IMR-90 (cell line): ENCODE results near the gene SLC3A2. TPM values are rescaled to one million over a fixed set of nuclear protein-coding genes. Genes with fewer than 3 reads are reported as not detected.
"Not testable (repeated sequence)": the region's sequence is repeated elsewhere in the genome, so short reads cannot be mapped to it uniquely, and the experiment has no call there.

Source experiments
- ATAC-seq: fragments of 200-7000 bp; cut with Tn5 transposase; 2 replicates; pipeline ENCODE4 v1.9.1; 2020; ENCODE audit warnings: low read depth, mild to moderate bottlenecking, moderate library complexity
- BruUV-seq: library from RNA; stranded (reverse); fragments of 400-500 nt; replicated peaks from 2 replicates; lab custom pipeline; 2021; lab: Mats Ljungman, UMichigan
- CTCF ChIA-PET: fragments of 300-600 bp; formaldehyde crosslinking; extraction: SDS; loops from one replicate; lab custom pipeline; 2021; ENCODE audit warnings: antibody characterized with exemption; lab: Yijun Ruan, JAX
- POLR2A ChIA-PET: fragments of 300-600 bp; sonication (Branson Sonifier 250); formaldehyde crosslinking; loops from one replicate; lab custom pipeline; 2022; ENCODE audit warnings: antibody characterized with exemption; ENCODE audit not compliant: unreplicated experiment; lab: Charles Lee
- DNase-seq: peaks from one replicate; pipeline ENCODE4 v3.0.0; 2013
- H2AFZ ChIP-seq: replicated peaks from 2 replicates; pipeline ENCODE3; 2013; ENCODE audit warnings: low read length, mild to moderate bottlenecking; ENCODE audit not compliant: poor library complexity
- H2AK5ac ChIP-seq: 2 replicates; pipeline ENCODE4 v1.6.1; 2013; ENCODE audit warnings: low read depth, low read length, inconsistent platforms
- H2AK9ac ChIP-seq: replicated peaks from 2 replicates; pipeline ENCODE3; 2013; ENCODE audit warnings: mild to moderate bottlenecking, low read depth, low read length, moderate library complexity; ENCODE audit not compliant: poor library complexity
- H2BK120ac ChIP-seq: 2 replicates; pipeline ENCODE4 v1.6.1; 2013; ENCODE audit warnings: low read depth, low read length, inconsistent platforms
- H2BK15ac ChIP-seq: 3 replicates; pipeline ENCODE4 v1.6.1; 2013; ENCODE audit warnings: low read depth, low read length, inconsistent platforms
- H2BK20ac ChIP-seq: 2 replicates; pipeline ENCODE4 v1.6.1; 2013; ENCODE audit warnings: low read depth, mild to moderate bottlenecking, inconsistent platforms, low read length, moderate library complexity
- H2BK5ac ChIP-seq: 2 replicates; pipeline ENCODE4 v1.6.1; 2013; ENCODE audit warnings: mild to moderate bottlenecking, low read depth, low read length, inconsistent platforms; ENCODE audit not compliant: poor library complexity, severe bottlenecking
- H3K14ac ChIP-seq: replicated peaks from 2 replicates; pipeline ENCODE4 v1.6.1; 2013; ENCODE audit warnings: low read depth, low read length, inconsistent platforms
- H3K18ac ChIP-seq: 2 replicates; pipeline ENCODE4 v1.6.1; 2013; ENCODE audit warnings: low read depth, low read length, control low read depth
- H3K23ac ChIP-seq: 2 replicates; pipeline ENCODE4 v1.6.1; 2013; ENCODE audit warnings: low read depth, low read length, inconsistent platforms
- H3K27ac ChIP-seq: 2 replicates; pipeline ENCODE4 v1.5.1; 2013; ENCODE audit warnings: mild to moderate bottlenecking, control low read depth, low read length; ENCODE audit not compliant: insufficient read depth
- H3K27me3 ChIP-seq: 2 replicates; pipeline ENCODE4 v1.6.1; 2013; ENCODE audit warnings: low read length; ENCODE audit not compliant: control insufficient read depth, insufficient read depth
- H3K36me3 ChIP-seq: 2 replicates; pipeline ENCODE4 v1.6.1; 2013; ENCODE audit warnings: low read length, mixed read lengths; ENCODE audit not compliant: control insufficient read depth, insufficient read depth
- H3K4ac ChIP-seq: 2 replicates; pipeline ENCODE4 v1.6.1; 2013; ENCODE audit warnings: low read depth, low read length, inconsistent platforms
- H3K4me1 ChIP-seq: 2 replicates; pipeline ENCODE4 v1.6.1; 2013; ENCODE audit warnings: low read length, mixed read lengths; ENCODE audit not compliant: control insufficient read depth, insufficient read depth
- H3K4me2 ChIP-seq: 2 replicates; pipeline ENCODE4 v1.6.1; 2013; ENCODE audit warnings: low read depth, mild to moderate bottlenecking, control low read depth, low read length, moderate library complexity
- H3K4me3 ChIP-seq: 2 replicates; pipeline ENCODE4 v1.5.1; 2013; ENCODE audit warnings: low read depth, mild to moderate bottlenecking, control low read depth, low read length, moderate library complexity; ENCODE audit not compliant: insufficient read depth
- H3K56ac ChIP-seq: 2 replicates; pipeline ENCODE4 v1.6.1; 2013; ENCODE audit warnings: low read length, inconsistent platforms; ENCODE audit not compliant: insufficient read depth; ENCODE audit errors: extremely low read depth
- H3K79me1 ChIP-seq, 2 experiments: 2 replicates each; pipeline ENCODE4 v1.6.1; 2013; ENCODE audit warnings: low read length in 2 of 2, inconsistent platforms in 1 of 2, low read depth in 1 of 2
- H3K9ac ChIP-seq: 2 replicates; pipeline ENCODE4 v1.6.1; 2013; ENCODE audit warnings: low read depth, low read length, control low read depth
- H3K9me1 ChIP-seq: 2 replicates; pipeline ENCODE4 v1.6.1; 2013; ENCODE audit warnings: low read length, inconsistent platforms; ENCODE audit not compliant: insufficient read depth
- H3K9me3 ChIP-seq: 2 replicates; pipeline ENCODE4 v1.6.1; 2013; ENCODE audit warnings: low read length; ENCODE audit not compliant: control insufficient read depth, insufficient read depth
- H4K20me1 ChIP-seq: 2 replicates; pipeline ENCODE4 v1.6.1; 2013; ENCODE audit warnings: low read length, inconsistent platforms; ENCODE audit not compliant: insufficient read depth
- H4K5ac ChIP-seq: 2 replicates; pipeline ENCODE4 v1.6.1; 2013; ENCODE audit warnings: mild to moderate bottlenecking, low read depth, low read length, control low read depth
- H4K8ac ChIP-seq, 2 experiments: 2 replicates each; pipeline ENCODE4 v1.6.1; 2013; ENCODE audit warnings: low read depth in 2 of 2, low read length in 2 of 2, control low read depth in 1 of 2, inconsistent platforms in 1 of 2
- H4K91ac ChIP-seq: 2 replicates; pipeline ENCODE4 v1.6.1; 2013; ENCODE audit warnings: low read depth, low read length, inconsistent platforms; ENCODE audit not compliant: insufficient read depth
- WGBS, 2 experiments: methylation state at CpG; one replicate each; pipeline versions ENCODE4 v1.1.5 to v1.1.7; 2013; ENCODE audit warnings: missing lambda C conversion rate in 2 of 2; ENCODE audit not compliant: insufficient read length in 1 of 2; ENCODE audit errors: extremely low coverage in 2 of 2; 5-methylcytosine and 5-hydroxymethylcytosine counted together
- dilution Hi-C: fragments of 300-500 bp; cut with HindIII; formaldehyde crosslinking; loops from one replicate; pipeline ENCODE4 v1.14.3; 2018; ENCODE audit warnings: low sequenced_read_pairs; ENCODE audit not compliant: unreplicated experiment
- in situ Hi-C: fragments of 300-500 bp; cut with MboI; formaldehyde crosslinking; loops from 3 replicates; pipeline ENCODE4 v1.14.3; 2019; ENCODE audit warnings: low sequenced_read_pairs, inconsistent platforms, mixed read lengths
- intact Hi-C: fragments of 100-400 bp; cut with micrococcal nuclease; formaldehyde crosslinking; loops from 2 replicates; pipeline ENCODE4 v1.10.0; 2022
- microRNA-seq, 2 experiments: library from miRNA; stranded (forward) in 1 of 2; unstranded in 1 of 2; fragments of 10-50 nt in 1 of 2; fragments of <30 nt in 1 of 2; gene quantifications in 1 of 2; microRNA quantifications in 1 of 2; one replicate each; pipeline versions ENCODE3 to v1.1.0; 2013 to 2020; ENCODE audit not compliant: insufficient read depth in 1 of 2, insufficient read length in 1 of 2, unreplicated experiment in 1 of 2
- polyA plus RNA-seq, 3 experiments: library from polyadenylated mRNA; depleted of rRNA; stranded (reverse); fragments of >200 nt; gene quantifications; 2 replicates each; pipeline ENCODE4 v1.2.3, GENCODE V29; 2012; ENCODE audit warnings: low replicate concordance in 1 of 3
- small RNA-seq, 5 experiments: library from RNA; depleted of rRNA; stranded (forward); fragments of <200 nt; gene quantifications; one replicate each; pipeline ENCODE3, GENCODE V24; 2012
- total RNA-seq: library from RNA; depleted of rRNA; stranded (reverse); fragments of >200 nt; gene quantifications from 2 replicates; pipeline ENCODE4 v1.2.3, GENCODE V29; 2012; rRNA removed

SLC3A2 gene
- total and polyA plus RNA-seq, 2 of the 4 experiments (the other 2 are of a cell fraction): 140 to 239 TPM

- H2BK20ac ChIP-seq, H3K27ac ChIP-seq, H2BK15ac ChIP-seq, dilution Hi-C loops, BruUV-seq, H3K79me1 ChIP-seq, H3K27me3 ChIP-seq, H4K20me1 ChIP-seq, H2AFZ ChIP-seq, H3K14ac ChIP-seq, POLR2A ChIA-PET, H3K9ac ChIP-seq, H4K5ac ChIP-seq, H2AK9ac ChIP-seq, H3K36me3 ChIP-seq, DNase-seq, H3K4me3 ChIP-seq, H2BK120ac ChIP-seq, H4K91ac ChIP-seq, H3K18ac ChIP-seq, H3K4me1 ChIP-seq, H2AK5ac ChIP-seq, H3K4me2 ChIP-seq, H3K9me3 ChIP-seq, H2BK5ac ChIP-seq, H3K4ac ChIP-seq, H3K23ac ChIP-seq, H4K8ac ChIP-seq, H3K56ac ChIP-seq, ATAC-seq, H3K9me1 ChIP-seq, intact Hi-C loops, in situ Hi-C loops: not testable (repeated sequence)
- CTCF ChIA-PET: interaction anchor here (0.6 kb wide), 1 partner anchor 31 kb away, joined by 3 read pairs; no protein-coding TSS in a partner anchor
- 0% methylated on average over 1 of the region's 2 CpGs; no CpG with 5 or more reads in 1 of the 2 experiments for WGBS, 2 experiments
These were observed 56.8 kb downstream of the SLC3A2 start for GRCh38 chr11:62937528-62937927.

Small RNAs within 50 kb of the gene (microRNA-seq; reads per million reads assigned to microRNA genes)
- gene RF00099 (ENCODE audit: insufficient read depth, insufficient read length): not detected
- not detected for gene RN7SL259P (ENCODE audit: insufficient read depth, insufficient read length)
- not detected for gene SNORD22 (ENCODE audit: insufficient read depth, insufficient read length)
- gene SNORD26 (ENCODE audit: insufficient read depth, insufficient read length): not detected
- not detected for gene SNORD27 (ENCODE audit: insufficient read depth, insufficient read length)
- gene SNORD28 (ENCODE audit: insufficient read depth, insufficient read length): not detected
- gene SNORD30 (ENCODE audit: insufficient read depth, insufficient read length): 51.7 reads per million, percentile 75 among the genes with 10 or more reads in this experiment

Small RNAs within 50 kb of the gene (small RNA-seq; reads per million reads assigned to genes)
- gene RF00099 (0 reads per million in 5 experiments), gene RN7SL259P (0 reads per million in 5 experiments), gene SNORD22 (0 reads per million in 5 experiments), gene SNORD26 (0 reads per million in 5 experiments), gene SNORD27 (0 reads per million in 5 experiments), gene SNORD28 (0 reads per million in 5 experiments), gene SNORD30 (4.6 to 261 (median 33.3) reads per million in 5 experiments)

Other genes with a start within 250 kb of the SLC3A2 start
- gene GANAB, start 234.3 kb upstream of the SLC3A2 start, total RNA-seq: 182 and 209 TPM in 2 replicates
- gene GANAB, start 234.3 kb upstream of the SLC3A2 start, polyA plus RNA-seq (2012; rRNA removed): 323 and 344 TPM in 2 replicates
- 8.9 and 11.8 TPM in 2 replicates for gene INTS5, start 227.6 kb upstream of the SLC3A2 start, total RNA-seq
- gene INTS5, start 227.6 kb upstream of the SLC3A2 start, polyA plus RNA-seq (2012; rRNA removed): 14.7 and 14.8 TPM in 2 replicates
- 41.2 and 53.6 TPM in 2 replicates for gene C11orf98, start 215.7 kb upstream of the SLC3A2 start, total RNA-seq
- gene C11orf98, start 215.7 kb upstream of the SLC3A2 start, polyA plus RNA-seq (2012; rRNA removed): 62.3 and 68.9 TPM in 2 replicates
- 6.4 and 7.9 TPM in 2 replicates for gene CSKMT, start 215.6 kb upstream of the SLC3A2 start, total RNA-seq
- 5.3 and 6.2 TPM in 2 replicates for gene CSKMT, start 215.6 kb upstream of the SLC3A2 start, polyA plus RNA-seq (2012; rRNA removed)
- 5.7 and 6.7 TPM in 2 replicates for gene UQCC3, start 209.2 kb upstream of the SLC3A2 start, total RNA-seq
- 9.7 and 13.7 TPM in 2 replicates for gene UQCC3, start 209.2 kb upstream of the SLC3A2 start, polyA plus RNA-seq (2012; rRNA removed)
- 1.4 and 1.6 TPM in 2 replicates for gene LBHD1, start 208.6 kb upstream of the SLC3A2 start, total RNA-seq
- gene LBHD1, start 208.6 kb upstream of the SLC3A2 start, polyA plus RNA-seq (2012; rRNA removed): 2.9 and 4.0 TPM in 2 replicates
- gene UBXN1, start 201.8 kb upstream of the SLC3A2 start, total RNA-seq: 50.0 and 83.0 TPM in 2 replicates
- 81.6 and 96.9 TPM in 2 replicates for gene UBXN1, start 201.8 kb upstream of the SLC3A2 start, polyA plus RNA-seq (2012; rRNA removed)
- 0.28 and 0.36 TPM in 2 replicates for gene LRRN4CL, start 191.4 kb upstream of the SLC3A2 start, total RNA-seq
- gene LRRN4CL, start 191.4 kb upstream of the SLC3A2 start, polyA plus RNA-seq (2012; rRNA removed): 0.84 and 1.1 TPM in 2 replicates
- 19.4 and 26.2 TPM in 2 replicates for gene BSCL2, start 173.5 kb upstream of the SLC3A2 start, total RNA-seq
- 46.0 and 47.1 TPM in 2 replicates for gene BSCL2, start 173.5 kb upstream of the SLC3A2 start, polyA plus RNA-seq (2012; rRNA removed)
- not detected in 2 replicates for gene GNG3, start 173.2 kb upstream of the SLC3A2 start, total RNA-seq
- not detected in 2 replicates for gene GNG3, start 173.2 kb upstream of the SLC3A2 start, polyA plus RNA-seq (2012; rRNA removed)
- 3.9 and 5.0 TPM in 2 replicates for gene HNRNPUL2, start 153.4 kb upstream of the SLC3A2 start, total RNA-seq
- gene HNRNPUL2, start 153.4 kb upstream of the SLC3A2 start, polyA plus RNA-seq (2012; rRNA removed): 25.5 and 30.2 TPM in 2 replicates
- gene TTC9C, start 152.4 kb upstream of the SLC3A2 start, total RNA-seq: 37.1 and 45.5 TPM in 2 replicates
- 29.1 and 32.9 TPM in 2 replicates for gene TTC9C, start 152.4 kb upstream of the SLC3A2 start, polyA plus RNA-seq (2012; rRNA removed)
- 7.8 and 8.1 TPM in 2 replicates for gene ZBTB3, start 126.7 kb upstream of the SLC3A2 start, total RNA-seq
- gene ZBTB3, start 126.7 kb upstream of the SLC3A2 start, polyA plus RNA-seq (2012; rRNA removed): 2.3 and 3.4 TPM in 2 replicates
- gene POLR2G, start 119.3 kb upstream of the SLC3A2 start, total RNA-seq: 110 and 154 TPM in 2 replicates
- gene POLR2G, start 119.3 kb upstream of the SLC3A2 start, polyA plus RNA-seq (2012; rRNA removed): 157 and 165 TPM in 2 replicates
- 8.1 and 9.5 TPM in 2 replicates for gene TAF6L, start 109.5 kb upstream of the SLC3A2 start, total RNA-seq
- gene TAF6L, start 109.5 kb upstream of the SLC3A2 start, polyA plus RNA-seq (2012; rRNA removed): 13.5 and 14.5 TPM in 2 replicates
- 20.0 and 29.4 TPM in 2 replicates for gene TMEM179B, start 93.5 kb upstream of the SLC3A2 start, total RNA-seq
- gene TMEM179B, start 93.5 kb upstream of the SLC3A2 start, polyA plus RNA-seq (2012; rRNA removed): 67.1 and 71.5 TPM in 2 replicates
- gene TMEM223, start 88.9 kb upstream of the SLC3A2 start, total RNA-seq: 9.7 and 14.2 TPM in 2 replicates
- 15.7 and 18.0 TPM in 2 replicates for gene TMEM223, start 88.9 kb upstream of the SLC3A2 start, polyA plus RNA-seq (2012; rRNA removed)
- 26.3 and 27.5 TPM in 2 replicates for gene NXF1, start 75.5 kb upstream of the SLC3A2 start, total RNA-seq
- gene NXF1, start 75.5 kb upstream of the SLC3A2 start, polyA plus RNA-seq (2012; rRNA removed): 90.4 and 97.4 TPM in 2 replicates
- gene STX5, start 48.8 kb upstream of the SLC3A2 start, total RNA-seq: 48.6 and 49.5 TPM in 2 replicates
- 43.1 and 43.5 TPM in 2 replicates for gene STX5, start 48.8 kb upstream of the SLC3A2 start, polyA plus RNA-seq (2012; rRNA removed)
- not detected in 2 replicates for gene TEX54, start 48.1 kb upstream of the SLC3A2 start, total RNA-seq
- not detected in 2 replicates for gene TEX54, start 48.1 kb upstream of the SLC3A2 start, polyA plus RNA-seq (2012; rRNA removed)
- 40.8 and 44.3 TPM in 2 replicates for gene WDR74, start 41.3 kb upstream of the SLC3A2 start, total RNA-seq
- 38.4 and 41.9 TPM in 2 replicates for gene WDR74, start 41.3 kb upstream of the SLC3A2 start, polyA plus RNA-seq (2012; rRNA removed)
- not detected in 2 replicates for gene CHRM1, start 40.5 kb downstream of the SLC3A2 start, total RNA-seq
- gene CHRM1, start 40.5 kb downstream of the SLC3A2 start, polyA plus RNA-seq (2012; rRNA removed): not detected in 2 replicates
- not detected in 2 replicates for gene SLC22A6, start 104.1 kb downstream of the SLC3A2 start, total RNA-seq
- gene SLC22A6, start 104.1 kb downstream of the SLC3A2 start, polyA plus RNA-seq (2012; rRNA removed): not detected in 2 replicates
- gene SLC22A8, start 134.9 kb downstream of the SLC3A2 start, total RNA-seq: not detected in 2 replicates
- gene SLC22A8, start 134.9 kb downstream of the SLC3A2 start, polyA plus RNA-seq (2012; rRNA removed): not detected in 2 replicates